ENCODE results near the gene FOXJ1.

Gene FOXJ1

DNA sequence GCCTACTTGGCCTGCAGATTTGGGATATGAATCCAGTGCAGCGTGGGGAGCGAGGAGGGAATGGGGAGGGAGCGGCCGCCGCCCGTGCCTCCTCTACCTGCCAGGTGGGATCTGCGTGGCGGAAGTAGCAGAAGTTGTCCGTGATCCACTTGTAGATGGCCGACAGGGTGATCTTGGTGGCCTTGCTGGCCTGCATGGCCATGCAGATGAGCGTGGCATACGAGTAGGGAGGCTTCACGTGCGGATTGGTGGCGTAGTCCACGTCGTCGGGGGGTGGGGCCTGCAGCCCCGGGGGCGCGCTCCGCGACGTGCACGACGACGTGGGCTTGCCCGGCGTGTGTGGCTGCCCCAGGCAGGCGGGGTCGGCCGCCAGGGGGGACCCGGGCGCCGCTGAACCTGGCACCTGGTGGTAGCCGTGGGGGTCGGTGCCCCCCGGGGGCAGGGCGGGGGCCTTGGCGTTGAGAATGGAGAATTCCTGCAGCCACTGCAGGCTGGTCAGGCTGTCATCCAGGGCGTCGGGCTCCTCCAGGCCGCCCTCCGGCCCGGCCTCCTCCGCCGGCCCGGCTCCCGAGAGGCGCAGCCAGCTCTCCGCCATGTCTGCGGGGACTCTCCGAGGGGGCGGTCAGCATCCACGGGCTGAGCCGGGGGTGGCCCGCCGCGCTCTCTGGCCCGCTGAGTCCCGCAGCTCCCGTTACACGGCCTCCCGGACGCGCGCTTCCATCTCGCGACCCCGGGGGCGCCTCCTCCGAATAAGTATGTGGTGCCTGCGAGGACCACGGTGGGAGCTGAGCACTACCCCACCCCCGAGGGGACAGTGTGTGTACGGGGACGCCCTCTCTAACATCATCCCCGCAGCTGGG is 1.0 kb downstream of the FOXJ1 start:
- no peak for DNase-seq

DNA sequence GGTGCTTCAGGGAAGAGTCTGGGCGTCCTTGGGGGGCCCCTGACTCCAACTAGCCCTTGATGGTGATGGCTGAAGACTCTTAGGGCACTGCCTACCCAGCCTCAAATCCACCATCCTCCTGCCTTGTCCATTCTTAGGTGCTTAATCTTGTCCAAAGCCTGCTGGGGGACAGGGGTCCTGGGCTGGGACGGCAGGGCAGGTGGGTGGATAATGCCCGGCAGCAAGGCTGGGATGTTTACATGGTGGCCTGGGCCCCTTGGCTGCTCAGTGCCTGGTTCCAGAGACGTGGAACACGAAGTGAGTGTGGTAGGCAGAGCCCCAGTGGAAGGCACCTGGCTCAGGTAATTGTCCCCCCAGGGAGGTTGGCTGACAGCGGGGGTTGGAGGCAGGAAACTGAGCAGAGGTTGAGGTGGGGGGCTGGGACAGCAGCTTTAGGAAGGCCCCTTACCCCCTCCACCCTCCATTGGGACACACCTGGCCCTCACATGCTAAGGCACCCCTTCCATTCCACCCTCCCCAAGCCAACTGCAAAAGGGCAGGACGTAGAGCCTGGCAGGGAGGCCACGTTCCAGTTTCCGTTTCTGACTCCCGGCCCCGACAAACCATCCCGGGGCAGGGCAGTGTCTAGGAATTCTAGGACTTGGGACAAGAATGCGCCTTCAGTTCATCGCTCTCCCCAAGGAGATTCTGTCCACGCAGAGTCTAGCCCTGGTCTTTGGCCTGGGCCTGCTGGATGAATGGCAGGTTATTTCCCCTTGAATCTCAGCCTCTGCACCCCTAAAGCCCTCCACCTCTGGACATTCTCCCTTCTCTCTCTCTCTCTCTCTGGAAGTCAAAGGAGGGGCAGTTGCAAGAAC is 1.9 kb downstream of the FOXJ1 start:
- DNase-seq = no peak

DNA sequence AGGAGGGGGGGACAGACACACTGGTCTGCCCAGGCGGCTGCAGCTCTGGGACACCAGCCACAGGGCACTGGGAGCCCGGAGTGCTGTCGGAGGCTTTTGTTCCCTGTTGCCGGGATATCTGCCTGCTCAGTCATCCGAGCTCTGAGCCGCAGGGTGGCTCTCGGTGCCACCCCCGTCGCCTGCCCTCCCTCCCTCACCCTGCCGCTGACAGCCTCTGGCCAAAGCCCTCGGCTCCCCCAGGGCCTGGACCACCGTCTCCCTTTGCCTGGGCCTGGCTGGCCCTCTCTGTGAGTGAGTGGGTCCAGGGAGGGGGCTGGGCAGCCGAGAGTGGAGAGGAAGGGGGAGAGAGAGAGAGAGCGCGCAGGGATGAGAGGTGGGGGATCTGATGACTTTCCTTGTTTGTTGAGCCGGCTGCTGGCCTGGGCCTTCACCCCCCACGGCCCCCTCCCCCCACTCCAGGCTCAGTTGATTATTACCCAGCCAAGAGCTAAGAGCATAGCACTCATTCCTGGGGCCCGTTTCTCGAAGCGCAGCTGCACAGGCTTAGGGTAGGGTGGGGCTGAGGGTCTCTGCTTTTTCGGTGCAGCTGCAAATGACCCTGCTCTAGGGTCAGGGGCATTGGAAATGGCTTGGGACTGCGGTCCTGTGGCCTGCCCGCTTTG is 2.7 kb downstream of the FOXJ1 start:
- no peak for DNase-seq

DNA sequence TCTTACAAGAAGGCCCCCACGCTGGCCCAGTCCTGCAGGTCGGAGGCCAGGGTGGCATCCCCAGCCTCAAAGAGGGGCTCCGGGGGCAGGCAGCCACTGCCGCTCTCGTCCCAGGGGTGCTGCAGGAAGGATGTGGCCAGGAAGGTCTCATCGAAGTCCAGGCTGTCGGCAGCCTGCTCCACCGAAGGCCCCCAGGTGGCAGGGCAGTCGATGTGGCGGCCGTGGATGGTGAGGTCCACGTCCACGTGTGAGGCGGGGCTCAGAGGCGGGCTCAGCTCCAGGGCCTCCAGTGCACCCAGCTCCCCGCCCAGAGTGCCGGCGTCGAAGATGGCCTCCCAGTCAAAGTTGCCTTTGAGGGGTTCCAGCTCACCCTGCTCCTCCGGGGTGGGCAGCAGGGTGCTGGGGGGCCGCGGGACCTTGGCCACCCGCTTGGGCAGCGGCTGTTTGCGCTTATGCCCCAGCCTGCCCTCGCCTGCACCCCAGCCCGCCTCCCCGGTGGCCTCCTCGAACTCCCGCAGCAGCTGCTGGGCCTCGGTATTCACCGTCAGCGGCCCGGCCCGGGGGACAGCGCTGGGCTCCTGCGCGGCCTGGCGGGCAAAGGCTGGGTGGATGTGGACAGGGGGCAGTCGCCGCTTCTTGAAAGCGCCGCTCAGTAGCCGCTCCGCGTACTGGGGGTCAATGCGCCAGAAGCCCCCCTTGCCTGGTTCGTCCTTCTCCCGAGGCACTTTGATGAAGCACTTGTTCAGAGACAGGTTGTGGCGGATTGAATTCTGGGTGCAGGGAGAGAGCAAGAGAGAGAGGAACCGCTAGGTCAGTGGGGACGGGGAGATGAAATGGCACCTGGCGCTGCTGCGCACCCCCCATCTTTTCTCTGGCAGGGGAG is 3.5 kb downstream of the FOXJ1 start:
- DNase-seq = no peak

DNA sequence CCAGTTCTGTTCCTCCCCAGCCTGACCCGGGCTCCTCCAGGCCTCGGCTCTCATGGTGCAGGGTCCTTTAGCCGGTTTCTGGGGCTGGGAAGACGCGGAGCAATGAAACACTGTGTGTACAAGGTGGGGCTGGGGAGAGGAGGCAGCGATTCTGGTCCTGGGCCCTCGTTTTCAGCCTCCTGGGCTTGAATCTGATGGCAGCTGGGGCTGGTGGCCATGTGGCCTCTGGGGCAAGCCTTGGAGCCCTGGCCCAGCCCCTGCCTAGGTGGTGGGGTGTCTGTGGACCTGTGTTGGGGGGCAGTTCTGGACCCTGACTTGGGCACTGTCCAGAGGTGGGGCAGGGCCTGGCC is 4.1 kb downstream of the FOXJ1 start:
- no peak for DNase-seq

DNA sequence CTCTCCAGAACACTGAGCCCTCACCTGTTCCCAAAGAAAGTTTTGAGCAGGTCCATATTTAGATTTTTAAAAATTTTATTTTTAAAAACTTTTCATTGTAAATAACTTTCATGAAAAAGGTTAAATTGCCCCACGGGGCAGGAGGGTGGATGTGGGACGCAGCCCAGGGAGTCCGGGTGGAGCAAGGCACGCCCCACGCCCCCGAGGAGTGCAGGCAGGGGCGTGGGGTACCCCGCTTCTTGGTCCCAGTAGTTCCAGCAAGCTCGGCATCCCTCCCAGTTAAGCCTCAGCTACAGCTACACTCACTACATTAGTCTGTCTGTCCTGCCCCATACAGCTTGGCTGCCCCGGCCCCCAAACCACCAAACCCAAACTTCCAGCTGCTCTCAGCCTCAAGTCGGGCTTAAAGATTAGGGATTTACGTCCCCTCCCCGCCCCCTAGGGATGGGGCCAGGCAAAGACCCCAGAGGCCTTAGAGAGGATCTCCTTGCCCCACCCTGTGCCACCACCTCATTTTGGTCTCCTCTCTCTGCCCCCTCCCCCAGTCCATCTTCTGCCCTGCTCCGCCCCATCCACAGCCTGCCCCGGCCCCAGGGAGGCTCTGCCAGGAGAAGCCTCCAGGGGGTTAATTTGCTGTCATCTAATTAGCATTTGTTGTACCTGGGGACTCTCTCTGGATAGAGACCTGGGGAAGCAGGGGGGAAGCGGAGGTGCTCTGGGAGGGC is 4.6 kb downstream of the FOXJ1 start:
- DNase-seq = no peak

DNA sequence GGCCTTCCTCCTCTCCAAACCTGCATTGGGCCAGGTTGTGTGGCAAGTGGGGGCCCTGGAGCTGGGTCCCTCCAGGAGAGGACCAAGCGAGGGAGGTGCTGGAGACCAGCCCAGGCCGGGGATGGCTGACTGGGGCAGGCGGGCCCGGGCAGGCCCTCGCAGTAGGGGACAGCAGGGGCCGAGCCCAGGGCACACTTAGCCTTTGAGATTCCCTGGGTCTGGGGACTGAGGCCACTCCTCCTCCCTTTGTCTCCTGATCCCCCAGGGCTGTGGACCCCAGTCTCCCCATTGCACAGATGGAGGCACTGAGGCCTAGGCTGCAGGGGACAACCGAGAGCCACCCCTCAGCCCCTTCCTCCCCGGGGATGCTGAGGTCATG is 5.2 kb downstream of the FOXJ1 start:
- DNase-seq = no peak

GRCh38 chr17:76134911-76135809 is 5.9 kb downstream of the FOXJ1 start:
- DNase-seq = no peak

DNA sequence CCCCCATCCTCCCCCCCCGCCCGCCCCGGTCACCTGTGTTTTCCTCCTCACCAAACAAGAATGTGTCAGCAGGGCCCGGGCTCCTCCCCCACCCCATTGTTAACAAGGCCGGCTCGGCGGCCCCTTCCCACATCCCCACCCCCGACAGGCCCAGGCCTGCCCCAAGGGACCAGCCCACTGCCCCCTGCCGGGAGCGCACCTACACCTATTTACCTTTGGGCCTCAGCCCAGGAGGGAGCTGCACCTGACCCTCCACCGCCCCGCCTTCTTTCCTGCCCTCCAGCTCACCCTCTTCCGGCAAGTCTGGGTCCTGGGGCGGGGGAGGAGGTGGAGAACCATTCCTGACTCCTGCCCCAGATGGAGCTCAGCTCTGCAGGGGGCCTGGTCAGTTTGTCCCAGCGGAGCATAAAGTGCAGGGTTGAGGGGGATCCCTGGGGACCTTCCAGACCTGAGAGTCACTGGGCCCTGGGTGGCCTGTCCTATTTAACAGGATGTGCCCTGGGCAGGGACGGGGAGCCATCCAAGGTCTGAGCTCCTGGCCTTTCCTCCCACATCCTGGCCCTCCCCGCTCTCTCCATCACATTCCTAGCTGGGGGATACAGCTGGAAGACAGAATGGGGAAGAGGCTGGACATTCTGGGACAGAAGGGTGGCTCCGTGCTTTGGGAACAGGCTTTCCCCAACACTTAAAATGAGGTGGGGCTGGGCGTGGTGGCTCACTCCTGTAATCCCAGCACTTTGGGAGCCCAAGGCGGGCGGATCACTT is 8.3 kb downstream of the FOXJ1 start:
- no peak for DNase-seq

DNA sequence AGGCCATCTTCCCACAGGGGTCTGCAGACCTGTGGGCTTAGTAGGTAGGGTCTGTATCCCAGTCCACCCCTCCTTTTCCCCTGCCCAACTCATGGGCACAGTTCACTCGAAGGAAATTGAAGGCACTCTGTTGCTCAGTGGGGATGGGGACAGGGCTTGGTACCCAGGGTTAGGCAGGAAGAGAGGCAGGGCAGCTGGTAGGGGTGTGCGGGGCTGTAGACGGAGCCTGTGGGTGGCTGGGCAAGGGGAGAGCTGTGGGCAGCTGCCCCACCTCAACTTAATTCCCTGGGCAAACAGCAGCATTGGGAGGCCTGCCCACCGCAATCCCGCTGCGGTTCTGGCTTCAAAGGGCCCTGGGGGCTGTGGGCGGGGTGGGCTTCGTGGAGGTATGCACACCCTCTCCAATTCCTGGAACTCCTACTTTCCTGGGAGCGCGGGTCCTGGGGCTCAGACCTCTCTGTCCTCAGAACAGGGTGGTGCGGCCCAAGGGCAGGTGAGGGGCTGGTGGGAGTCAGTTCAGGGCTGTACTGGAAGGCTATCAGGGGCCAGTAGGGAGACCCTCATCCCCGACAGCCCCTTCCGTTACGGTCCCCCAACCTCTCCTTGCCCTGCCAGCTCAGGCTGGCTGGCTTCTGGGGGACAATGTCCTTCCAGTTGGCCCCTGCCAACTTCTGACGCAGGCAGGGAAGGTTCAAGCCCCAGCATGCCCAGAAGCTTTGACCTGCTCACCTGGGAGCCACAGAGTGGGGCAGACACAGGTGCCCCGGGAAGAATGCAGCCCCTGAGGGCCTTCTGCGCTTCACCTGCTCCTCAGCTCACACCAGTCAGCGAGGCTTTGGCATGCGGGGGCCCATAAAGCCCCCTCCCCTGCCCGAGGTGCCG is 9.1 kb downstream of the FOXJ1 start:
- no peak for DNase-seq

DNA sequence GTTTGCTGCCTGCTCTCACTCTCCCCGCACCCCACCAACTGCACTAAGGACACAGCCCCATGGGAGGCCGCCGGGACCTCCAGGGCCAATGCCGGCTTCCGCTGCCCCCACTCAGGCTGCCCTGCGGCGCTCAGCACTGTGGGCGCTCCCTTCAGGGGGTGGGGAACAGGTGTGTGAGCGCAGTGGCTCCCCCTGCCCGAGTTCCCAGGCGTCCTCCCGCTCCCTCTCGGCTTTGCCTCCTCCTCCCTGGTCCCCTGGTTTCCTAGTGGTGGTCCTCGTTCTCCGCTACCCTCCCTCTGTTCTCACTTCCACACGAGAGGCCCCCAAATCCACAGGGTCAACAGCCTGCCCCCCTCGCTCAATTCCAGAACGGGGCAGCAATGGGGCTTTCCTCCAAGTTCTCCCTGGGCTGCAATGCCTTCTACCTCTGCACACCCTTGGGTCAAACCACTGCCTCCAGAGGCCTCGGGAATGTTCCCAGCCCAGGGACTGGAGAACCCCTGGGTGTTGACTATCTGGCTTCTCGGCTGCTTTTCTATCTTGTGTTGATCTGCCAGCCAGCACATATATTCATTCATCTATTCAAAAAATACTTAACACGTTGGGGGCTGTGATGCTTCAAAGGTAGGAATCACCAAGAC is 9.9 kb downstream of the FOXJ1 start:
- DNase-seq = no peak

- DNase-seq = no peak
Measured at GRCh38 chr17:76130473-76130872, 10.6 kb downstream of the FOXJ1 start.

- DNase-seq = no peak
Measured at GRCh38 chr17:76125922-76126321, 15.1 kb downstream of the FOXJ1 start.

- DNase-seq = no peak
Measured at GRCh38 chr17:76125391-76125675, 15.7 kb downstream of the FOXJ1 start.

- no peak for DNase-seq
Measured at GRCh38 chr17:76124582-76125390, 16.3 kb downstream of the FOXJ1 start.

- DNase-seq = no peak
Measured at GRCh38 chr17:76123749-76124581, 17.1 kb downstream of the FOXJ1 start.

DNA sequence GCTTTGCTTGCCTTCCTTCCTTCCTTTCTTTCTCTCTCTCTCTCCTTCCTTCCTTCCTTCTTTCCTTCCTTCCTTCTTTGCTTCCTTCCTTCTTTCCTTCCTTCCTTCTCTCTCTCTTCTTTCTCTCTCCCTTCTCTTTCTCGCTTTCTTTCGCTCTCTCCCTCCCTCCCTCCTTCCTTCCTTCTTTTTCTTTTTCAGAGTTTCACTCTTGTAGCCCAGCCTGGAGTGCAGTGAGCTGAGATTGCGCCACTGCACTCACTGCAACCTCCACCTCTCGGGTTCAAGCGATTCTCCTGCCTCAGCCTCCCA is 17.9 kb downstream of the FOXJ1 start:
- no peak for DNase-seq

Data from activated gamma-delta T cell (primary cell).